Nephron progenitor cell (in vitro differentiated cells): ENCODE results near the gene EP400.
A peak's percentile ranks its signal among the peaks of the same experiment; 100 is the strongest.

ENCODE experiments used
- DNase-seq: peaks from one replicate; pipeline ENCODE4 v3.0.0; 2021
- H3K27ac Mint-ChIP-seq: 2 replicates; pipeline ENCODE4 v1.8.0; 2021; ENCODE audit warnings: mild to moderate bottlenecking, moderate library complexity, mixed read lengths
- H3K27me3 Mint-ChIP-seq: 2 replicates; pipeline ENCODE4 v1.8.0; 2021; ENCODE audit warnings: mild to moderate bottlenecking, low read depth, mixed read lengths; ENCODE audit not compliant: poor library complexity
- H3K36me3 Mint-ChIP-seq: 2 replicates; pipeline ENCODE4 v1.8.0; 2021; ENCODE audit warnings: low read depth, mixed read lengths
- H3K4me1 Mint-ChIP-seq: 2 replicates; pipeline ENCODE4 v1.8.0; 2021; ENCODE audit warnings: mixed read lengths
- H3K4me3 Mint-ChIP-seq: 2 replicates; pipeline ENCODE4 v1.8.0; 2021; ENCODE audit warnings: mild to moderate bottlenecking, moderate library complexity, mixed read lengths
- H3K9me3 Mint-ChIP-seq: 2 replicates; pipeline ENCODE4 v1.8.0; 2021; ENCODE audit warnings: mild to moderate bottlenecking, moderate library complexity, mixed read lengths
- CTCF ChIP-seq: fragments of 200-600 bp; sonication (generic); IDR thresholded peaks from 2 replicates; pipeline ENCODE4 v1.5.0; 2021; ENCODE audit warnings: antibody characterized with exemption

Gene EP400

GRCh38 chr12:131922772-131923171 lies 27.0 kb upstream of the EP400 start:
- Mint-ChIP-seq H3K27me3 (no peaks in the 10 kb centered on the region), H3K9me3 (peaks cover 3% of the 10 kb centered on the region), H3K36me3 (peaks cover under 1% of the 10 kb centered on the region), H3K4me3 (no peak overlapping the region), H3K27ac (peak overlapping the region; percentile 91), H3K4me1 (no peaks in the 10 kb centered on the region)
- DNase-seq = no peak
- TF ChIP-seq CTCF = no peak

- H3K4me3 Mint-ChIP-seq = no peak overlapping the region
- no peaks in the 10 kb centered on the region for H3K27me3 Mint-ChIP-seq
- H3K9me3 Mint-ChIP-seq = peaks cover 7% of the 10 kb centered on the region
- no peak for DNase-seq
- no peaks in the 10 kb centered on the region for H3K4me1 Mint-ChIP-seq
- H3K36me3 Mint-ChIP-seq = no peaks in the 10 kb centered on the region
- H3K27ac Mint-ChIP-seq = peak overlapping the region; percentile 91
- TF ChIP-seq CTCF = no peak
Measured at GRCh38 chr12:131923260-131923659, 26.5 kb upstream of the EP400 start.

- peak overlapping the region; percentile 86 for H3K4me3 Mint-ChIP-seq
- no peak overlapping the region for H3K27ac Mint-ChIP-seq
- H3K36me3 Mint-ChIP-seq = peaks cover 9% of the 10 kb centered on the region
- peaks cover 6% of the 10 kb centered on the region for H3K4me1 Mint-ChIP-seq
- peaks cover 7% of the 10 kb centered on the region for H3K9me3 Mint-ChIP-seq
- no peak for DNase-seq
- H3K27me3 Mint-ChIP-seq = no peaks in the 10 kb centered on the region
- TF ChIP-seq CTCF = no peak
Measured at GRCh38 chr12:131927110-131928079, 22.3 kb upstream of the EP400 start.

- no peak overlapping the region for H3K27ac Mint-ChIP-seq
- H3K36me3 Mint-ChIP-seq = peaks cover 15% of the 10 kb centered on the region
- peaks cover 7% of the 10 kb centered on the region for H3K9me3 Mint-ChIP-seq
- DNase-seq = no peak
- peak overlapping the region; percentile 86 for H3K4me3 Mint-ChIP-seq
- H3K27me3 Mint-ChIP-seq = peaks cover 3% of the 10 kb centered on the region
- no peak for TF ChIP-seq CTCF
- H3K4me1 Mint-ChIP-seq = peaks cover 6% of the 10 kb centered on the region
Measured at GRCh38 chr12:131928080-131928710, 21.5 kb upstream of the EP400 start.

- peak within 1 kb of the TSS; percentile 90 for H3K4me3 Mint-ChIP-seq
- TF ChIP-seq CTCF = no peak
- H3K27ac Mint-ChIP-seq = peak within 1 kb of the TSS; percentile 95
- peak; percentile 92 for DNase-seq
- H3K27me3 Mint-ChIP-seq = peaks cover 3% of the 10 kb centered on the region
- H3K9me3 Mint-ChIP-seq = peaks cover 7% of the 10 kb centered on the region
- peaks cover 22% of the 10 kb centered on the region for H3K36me3 Mint-ChIP-seq
- peaks cover 6% of the 10 kb centered on the region for H3K4me1 Mint-ChIP-seq
Measured at GRCh38 chr12:131928711-131929580, 20.8 kb upstream of the EP400 start, which contains the start of gene PUS1. Gene PUS1 (plus strand): TSS chr12:131929276. CDS start chr12:131929723, 447 bp downstream.
